Measurements from ENCODE around the gene RRP9.

Gene RRP9

DNA sequence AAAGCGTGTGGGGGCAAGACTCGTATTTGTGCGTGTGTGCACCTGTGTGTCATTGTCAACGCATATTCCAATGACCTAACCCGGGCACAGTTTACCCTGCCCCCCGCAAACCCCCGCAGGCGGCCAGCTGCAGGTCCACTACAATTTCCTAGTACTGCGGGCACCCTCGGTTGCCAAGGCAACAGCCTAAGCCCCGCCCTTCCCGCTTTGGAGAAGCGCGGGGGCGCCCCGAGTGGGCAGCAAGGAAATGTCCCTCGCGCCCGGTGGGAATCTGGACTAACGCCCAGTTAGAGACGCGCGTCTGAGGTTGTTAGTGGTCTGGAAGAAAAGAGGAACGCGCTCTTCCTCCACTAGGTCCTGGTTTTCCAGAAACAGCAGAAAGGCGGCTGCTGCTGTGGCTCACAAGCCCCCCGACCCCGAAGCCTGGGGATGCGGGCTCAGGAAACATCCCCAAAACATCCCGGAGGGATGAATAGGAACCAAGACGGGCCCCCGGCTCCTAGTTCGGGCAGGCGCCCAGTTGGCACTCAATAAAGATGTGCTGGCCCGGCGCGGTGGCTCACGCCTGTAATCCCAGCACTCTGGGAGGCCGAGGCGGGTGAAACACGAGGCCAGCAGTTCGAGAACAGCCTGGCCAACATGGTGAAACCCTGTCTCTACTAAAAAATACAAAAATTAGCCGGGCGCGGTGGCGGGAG is 34.3 kb upstream of the RRP9 start:
- peak; percentile 17; the same call in 1 of the 2 replicates for TF ChIP-seq CTCF (IDR thresholded peaks at IDR 0.05; ENCODE audit: low read depth, low read length)
- no peak for DNase-seq (ENCODE audit: extremely low read depth, low read depth)

- no peak for TF ChIP-seq CTCF (IDR thresholded peaks at IDR 0.05; ENCODE audit: low read depth, low read length)
Measured at GRCh38 chr3:51974963-51975851, 33.5 kb upstream of the RRP9 start, which contains the start of gene ABHD14A. ABHD14A (plus strand) TSS chr3:51975064; CDS start chr3:51975136, 72 bp downstream.

DNA sequence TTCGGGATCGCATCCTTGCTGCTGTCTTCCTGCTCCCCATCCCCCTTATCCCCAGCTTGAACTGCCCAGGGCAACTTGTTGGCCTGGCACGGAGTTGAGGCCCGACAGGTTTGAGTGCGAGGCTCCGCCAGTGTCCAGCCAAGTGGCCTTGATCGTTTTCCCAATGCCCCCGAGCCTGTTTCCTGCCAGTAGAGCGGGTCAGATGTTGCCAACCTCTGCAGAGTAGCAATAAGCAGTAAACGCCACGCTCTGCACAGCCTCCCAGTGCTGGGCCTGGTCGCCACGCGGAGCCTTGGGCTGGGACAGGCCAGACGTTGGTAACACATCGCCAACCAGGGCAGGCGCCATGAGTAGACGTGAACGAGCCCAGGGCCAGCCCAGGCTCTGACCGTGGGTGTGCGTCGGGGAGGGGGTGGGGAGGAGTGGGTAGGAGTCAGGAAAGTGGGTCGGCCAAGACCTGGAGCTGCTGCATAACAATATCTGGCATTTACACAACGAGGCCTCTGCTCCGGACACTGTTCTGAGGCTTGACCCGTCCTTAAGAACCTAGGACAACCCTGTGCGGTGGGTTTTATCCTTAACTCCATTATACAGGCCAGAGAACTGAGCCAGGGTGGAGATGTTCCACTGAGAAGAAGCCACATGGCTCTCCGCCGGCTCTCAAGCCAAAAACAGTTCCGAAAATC is 32.7 kb upstream of the RRP9 start:
- no peak for TF ChIP-seq CTCF (IDR thresholded peaks at IDR 0.05; ENCODE audit: low read depth, low read length)
- no peak for DNase-seq (ENCODE audit: extremely low read depth, low read depth)

More at GRCh38 chr3:51974963-51975851, 33.5 kb upstream of the RRP9 start, which contains the start of gene ABHD14A:
- no peak for DNase-seq (ENCODE audit: extremely low read depth, low read depth)

GRCh38 chr3:51971350-51971749 is 29.6 kb upstream of the RRP9 start:
- DNase-seq (ENCODE audit: extremely low read depth, low read depth): no peak
- no peak for TF ChIP-seq CTCF (IDR thresholded peaks at IDR 0.05; ENCODE audit: low read depth, low read length)

DNA sequence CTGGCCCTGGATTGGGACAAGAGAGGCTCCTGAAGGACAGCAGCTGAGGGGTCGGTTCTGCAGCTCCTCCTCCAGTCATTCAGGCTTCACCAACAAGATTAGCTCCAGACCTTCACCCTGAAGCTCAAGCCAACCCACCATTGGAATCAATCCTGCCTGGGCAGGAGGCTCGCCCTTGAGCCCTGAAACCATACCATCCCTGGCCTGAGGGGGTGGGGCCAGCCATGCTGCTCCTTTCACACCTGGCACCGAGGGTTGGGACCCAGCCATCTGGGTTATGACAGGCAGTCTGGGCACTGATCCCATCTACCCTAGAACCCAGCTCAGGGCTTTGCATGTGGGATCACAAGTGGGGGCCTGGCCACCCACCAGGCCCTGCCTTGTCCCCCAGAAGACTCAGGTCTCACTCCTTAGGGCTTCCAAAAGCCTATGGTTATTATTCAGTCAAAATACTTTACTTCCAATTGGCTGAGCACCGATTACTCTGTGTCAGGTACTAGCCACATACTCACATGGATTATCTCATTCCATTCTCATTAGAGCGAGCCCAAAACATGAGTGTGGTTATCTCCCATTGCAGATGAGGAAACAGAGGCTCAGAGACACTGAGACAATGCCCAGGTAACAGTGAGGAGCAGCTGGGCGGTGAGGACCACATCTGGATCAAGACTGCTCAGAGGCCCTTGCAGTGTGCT is 29.0 kb upstream of the RRP9 start:
- no peak for TF ChIP-seq CTCF (IDR thresholded peaks at IDR 0.05; ENCODE audit: low read depth, low read length)
- DNase-seq (ENCODE audit: extremely low read depth, low read depth): no peak

DNA sequence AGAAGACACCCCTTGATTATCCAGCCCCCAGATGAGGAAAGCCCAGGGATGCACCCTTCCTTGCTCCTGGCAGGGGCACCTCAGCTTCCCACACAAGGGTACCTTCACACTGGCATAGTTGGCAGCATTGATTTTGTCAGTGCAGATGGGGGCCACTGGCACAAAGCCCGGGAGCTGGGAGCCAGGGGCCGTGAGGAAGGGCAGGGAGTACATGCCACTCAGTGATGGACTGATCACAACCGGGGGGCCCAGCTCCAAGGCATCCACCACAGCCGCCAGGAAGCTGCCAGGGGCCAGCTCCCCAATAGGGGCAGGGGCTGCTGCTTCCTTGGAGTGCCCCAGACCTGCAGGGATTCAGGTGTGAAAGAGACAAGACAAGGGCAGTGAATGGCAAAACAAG is 28.1 kb upstream of the RRP9 start:
- no peak for DNase-seq (ENCODE audit: extremely low read depth, low read depth)
- no peak for TF ChIP-seq CTCF (IDR thresholded peaks at IDR 0.05; ENCODE audit: low read depth, low read length)

Measured in AG09319 (cell line).